SK-N-SH treated with all-trans-retinoic acid at 6 μM for 48 hours (cell line): ENCODE data around the gene NPPB.

Experiments
- ATAC-seq: fragments of 200-7000 bp; cut with Tn5 transposase; 3 replicates; pipeline ENCODE4 v1.9.1; 2020; ENCODE audit warnings: mild to moderate bottlenecking, moderate library complexity
- ARNTL ChIP-seq: fragments of 450-650 bp; formaldehyde crosslinking; IDR thresholded peaks from 2 replicates; pipeline ENCODE4 v1.5.0; 2020; ENCODE audit warnings: low read depth, mild to moderate bottlenecking, moderate library complexity, borderline replicate concordance
- BACH2 ChIP-seq: fragments of 250-450 bp; sonication (Bioruptor Pico); IDR thresholded peaks from 2 replicates; pipeline ENCODE4 v1.9.0; 2021; ENCODE audit warnings: mild to moderate bottlenecking, borderline replicate concordance
- CREB5 ChIP-seq: fragments of 250-450 bp; sonication (Bioruptor Pico); IDR thresholded peaks from 2 replicates; pipeline ENCODE4 v1.5.1; 2020; ENCODE audit warnings: low read depth, mild to moderate bottlenecking, moderate library complexity
- CSDC2 ChIP-seq: fragments of 250-450 bp; sonication (Bioruptor Pico); IDR thresholded peaks from 2 replicates; pipeline ENCODE4 v1.5.0; 2020; ENCODE audit warnings: mild to moderate bottlenecking, moderate library complexity
- CSRNP3 ChIP-seq: fragments of 250-450 bp; sonication (Bioruptor Pico); IDR thresholded peaks from 2 replicates; pipeline ENCODE4 v1.5.1; 2021; ENCODE audit warnings: mild to moderate bottlenecking, moderate library complexity
- ESRRG ChIP-seq: fragments of 250-450 bp; sonication (Bioruptor Pico); IDR thresholded peaks from 2 replicates; pipeline ENCODE4 v1.6.1; 2021; ENCODE audit warnings: mild to moderate bottlenecking
- ISL1 ChIP-seq: fragments of 250-450 bp; sonication (Bioruptor Pico); IDR thresholded peaks from 2 replicates; pipeline ENCODE4 v2.1.2; 2022; ENCODE audit warnings: mild to moderate bottlenecking, moderate library complexity
- OSR1 ChIP-seq: fragments of 250-450 bp; sonication (Bioruptor Pico); IDR thresholded peaks from 2 replicates; pipeline ENCODE4 v1.8.0; 2022; ENCODE audit warnings: moderate library complexity, mild to moderate bottlenecking, inconsistent platforms
- PATZ1 ChIP-seq: fragments of 250-450 bp; sonication (Bioruptor Pico); IDR thresholded peaks from 2 replicates; pipeline ENCODE4 v1.8.0; 2020; ENCODE audit warnings: mild to moderate bottlenecking, moderate library complexity, borderline replicate concordance
- PPARA ChIP-seq: fragments of 250-450 bp; sonication (Bioruptor Pico); IDR thresholded peaks from 2 replicates; pipeline ENCODE4 v1.5.0; 2020; ENCODE audit warnings: mild to moderate bottlenecking, borderline replicate concordance
- RARB ChIP-seq: fragments of 250-450 bp; sonication (Bioruptor Pico); IDR thresholded peaks from 2 replicates; pipeline ENCODE4 v1.8.0; 2021; ENCODE audit warnings: mild to moderate bottlenecking, moderate library complexity
- SNAI2 ChIP-seq: fragments of 250-450 bp; sonication (Bioruptor Pico); IDR thresholded peaks from 2 replicates; pipeline ENCODE4 v1.5.0; 2020; ENCODE audit warnings: mild to moderate bottlenecking, moderate library complexity
- TCF4 ChIP-seq: fragments of 250-450 bp; sonication (Bioruptor Pico); IDR thresholded peaks from 2 replicates; pipeline ENCODE4 v1.8.0; 2021; ENCODE audit warnings: mild to moderate bottlenecking, moderate library complexity, borderline replicate concordance
- ZC3H10 ChIP-seq: fragments of 250-450 bp; sonication (Bioruptor Pico); IDR thresholded peaks from 2 replicates; pipeline ENCODE4 v1.5.1; 2021; ENCODE audit warnings: mild to moderate bottlenecking, moderate library complexity
- ZFP3 ChIP-seq: fragments of 250-450 bp; sonication (Bioruptor Pico); IDR thresholded peaks from 2 replicates; pipeline ENCODE4 v1.5.0; 2020; ENCODE audit warnings: mild to moderate bottlenecking, moderate library complexity
- ZFP30 ChIP-seq: fragments of 450-650 bp; formaldehyde crosslinking; IDR thresholded peaks from 2 replicates; pipeline ENCODE4 v1.5.0; 2022; ENCODE audit warnings: mild to moderate bottlenecking, moderate library complexity
- ZNF565 ChIP-seq: fragments of 450-650 bp; formaldehyde crosslinking; conservative IDR thresholded peaks from 2 replicates; pipeline ENCODE4 v1.5.0; 2020; ENCODE audit warnings: low read depth, mild to moderate bottlenecking, moderate library complexity
- ZNF70 ChIP-seq: fragments of 450-650 bp; formaldehyde crosslinking; IDR thresholded peaks from 2 replicates; pipeline ENCODE4 v1.5.0; 2020; ENCODE audit warnings: mild to moderate bottlenecking, moderate library complexity
- ZNF8 ChIP-seq: fragments of 450-650 bp; formaldehyde crosslinking; IDR thresholded peaks from 2 replicates; pipeline ENCODE4 v1.5.0; 2020; ENCODE audit warnings: mild to moderate bottlenecking, moderate library complexity
- TF ChIP-seq, protein P1 (sequence below): fragments of 250-450 bp; sonication (Bioruptor Pico); IDR thresholded peaks from 2 replicates; pipeline ENCODE4 v1.5.0; 2020; ENCODE audit warnings: mild to moderate bottlenecking, moderate library complexity
- TF ChIP-seq, protein P2 (sequence below): fragments of 250-450 bp; sonication (Bioruptor Pico); IDR thresholded peaks from 2 replicates; pipeline ENCODE4 v1.8.0; 2021; ENCODE audit warnings: low read depth, mild to moderate bottlenecking, moderate library complexity, borderline replicate concordance

NPPB gene

DNA sequence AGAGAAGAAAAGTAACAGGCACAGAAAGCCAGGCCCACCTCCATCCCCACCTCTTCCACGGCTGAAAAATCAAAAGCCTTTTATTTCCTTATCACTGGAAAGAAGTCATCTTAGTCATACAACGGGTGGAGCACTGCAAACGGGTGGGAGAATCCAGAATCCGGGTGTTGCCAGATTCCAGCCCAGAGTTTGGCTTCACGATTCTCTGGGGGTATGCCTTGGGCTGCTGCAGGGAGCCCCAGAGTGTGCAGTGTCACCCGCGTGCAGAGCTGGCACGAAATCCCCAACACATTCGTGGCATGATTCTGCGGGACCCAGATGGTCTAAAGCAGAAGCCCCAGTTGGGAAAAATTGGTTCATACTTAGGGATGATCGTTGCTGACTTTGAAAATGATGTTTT, 8.6 kb downstream of the NPPB start:
- TF ChIP-seq OSR1 (CRISPR knock-in tag) (no peak), ZNF8 (CRISPR knock-in tag) (no peak), ISL1 (no peak), ESRRG (CRISPR knock-in tag) (no peak), ARNTL (CRISPR knock-in tag) (no peak), ZNF565 (CRISPR knock-in tag) (no peak), ZC3H10 (CRISPR knock-in tag) (no peak), SNAI2 (CRISPR knock-in tag) (no peak), RARB (no peak), BACH2 (CRISPR knock-in tag) (no peak), CREB5 (CRISPR knock-in tag) (no peak), ZFP30 (CRISPR knock-in tag) (no peak), ZNF70 (CRISPR knock-in tag) (no peak)
- TF ChIP-seq, protein P1, sequence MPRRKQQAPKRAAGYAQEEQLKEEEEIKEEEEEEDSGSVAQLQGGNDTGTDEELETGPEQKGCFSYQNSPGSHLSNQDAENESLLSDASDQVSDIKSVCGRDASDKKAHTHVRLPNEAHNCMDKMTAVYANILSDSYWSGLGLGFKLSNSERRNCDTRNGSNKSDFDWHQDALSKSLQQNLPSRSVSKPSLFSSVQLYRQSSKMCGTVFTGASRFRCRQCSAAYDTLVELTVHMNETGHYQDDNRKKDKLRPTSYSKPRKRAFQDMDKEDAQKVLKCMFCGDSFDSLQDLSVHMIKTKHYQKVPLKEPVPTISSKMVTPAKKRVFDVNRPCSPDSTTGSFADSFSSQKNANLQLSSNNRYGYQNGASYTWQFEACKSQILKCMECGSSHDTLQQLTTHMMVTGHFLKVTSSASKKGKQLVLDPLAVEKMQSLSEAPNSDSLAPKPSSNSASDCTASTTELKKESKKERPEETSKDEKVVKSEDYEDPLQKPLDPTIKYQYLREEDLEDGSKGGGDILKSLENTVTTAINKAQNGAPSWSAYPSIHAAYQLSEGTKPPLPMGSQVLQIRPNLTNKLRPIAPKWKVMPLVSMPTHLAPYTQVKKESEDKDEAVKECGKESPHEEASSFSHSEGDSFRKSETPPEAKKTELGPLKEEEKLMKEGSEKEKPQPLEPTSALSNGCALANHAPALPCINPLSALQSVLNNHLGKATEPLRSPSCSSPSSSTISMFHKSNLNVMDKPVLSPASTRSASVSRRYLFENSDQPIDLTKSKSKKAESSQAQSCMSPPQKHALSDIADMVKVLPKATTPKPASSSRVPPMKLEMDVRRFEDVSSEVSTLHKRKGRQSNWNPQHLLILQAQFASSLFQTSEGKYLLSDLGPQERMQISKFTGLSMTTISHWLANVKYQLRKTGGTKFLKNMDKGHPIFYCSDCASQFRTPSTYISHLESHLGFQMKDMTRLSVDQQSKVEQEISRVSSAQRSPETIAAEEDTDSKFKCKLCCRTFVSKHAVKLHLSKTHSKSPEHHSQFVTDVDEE (CRISPR knock-in tag) = no peak
- TF ChIP-seq, protein P2, sequence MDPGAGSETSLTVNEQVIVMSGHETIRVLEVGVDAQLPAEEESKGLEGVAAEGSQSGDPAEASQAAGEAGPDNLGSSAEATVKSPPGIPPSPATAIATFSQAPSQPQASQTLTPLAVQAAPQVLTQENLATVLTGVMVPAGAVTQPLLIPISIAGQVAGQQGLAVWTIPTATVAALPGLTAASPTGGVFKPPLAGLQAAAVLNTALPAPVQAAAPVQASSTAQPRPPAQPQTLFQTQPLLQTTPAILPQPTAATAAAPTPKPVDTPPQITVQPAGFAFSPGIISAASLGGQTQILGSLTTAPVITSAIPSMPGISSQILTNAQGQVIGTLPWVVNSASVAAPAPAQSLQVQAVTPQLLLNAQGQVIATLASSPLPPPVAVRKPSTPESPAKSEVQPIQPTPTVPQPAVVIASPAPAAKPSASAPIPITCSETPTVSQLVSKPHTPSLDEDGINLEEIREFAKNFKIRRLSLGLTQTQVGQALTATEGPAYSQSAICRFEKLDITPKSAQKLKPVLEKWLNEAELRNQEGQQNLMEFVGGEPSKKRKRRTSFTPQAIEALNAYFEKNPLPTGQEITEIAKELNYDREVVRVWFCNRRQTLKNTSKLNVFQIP (CRISPR knock-in tag) = no peak
- no peak for ATAC-seq

DNA sequence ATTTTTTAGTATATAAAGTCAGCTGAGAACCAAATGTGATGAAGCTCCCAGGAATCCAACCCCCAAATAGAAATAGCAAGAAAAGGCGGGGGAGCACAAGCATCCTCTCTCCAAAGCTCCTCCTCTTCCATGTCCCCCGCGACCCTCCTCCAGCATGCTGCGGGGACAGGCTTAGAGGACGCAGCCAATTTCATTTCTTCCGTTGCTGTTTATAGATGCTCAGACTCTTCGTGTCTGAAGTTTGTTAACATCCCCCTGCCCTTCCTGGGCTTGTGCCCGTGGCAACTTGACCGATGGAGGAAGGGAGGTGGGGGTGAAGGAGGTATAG, 10.4 kb downstream of the NPPB start:
- ATAC-seq = no peak
- TF ChIP-seq ARNTL (CRISPR knock-in tag) = no peak
- no peak for TF ChIP-seq ISL1
- no peak for TF ChIP-seq RARB
- TF ChIP-seq SNAI2 (CRISPR knock-in tag) = no peak
- TF ChIP-seq, protein P1 (CRISPR knock-in tag) = no peak
- no peak for TF ChIP-seq PPARA (CRISPR knock-in tag)
- no peak for TF ChIP-seq OSR1 (CRISPR knock-in tag)
- TF ChIP-seq PATZ1 = no peak
- TF ChIP-seq ZFP30 (CRISPR knock-in tag) = no peak
- TF ChIP-seq ESRRG (CRISPR knock-in tag) = no peak
- TF ChIP-seq ZNF8 (CRISPR knock-in tag) = no peak
- no peak for TF ChIP-seq CSRNP3
- TF ChIP-seq CREB5 (CRISPR knock-in tag) = no peak
- TF ChIP-seq CSDC2 (CRISPR knock-in tag) = no peak
- no peak; the same call in 1 of the 2 replicates for TF ChIP-seq TCF4 (CRISPR knock-in tag)
- TF ChIP-seq ZC3H10 (CRISPR knock-in tag) = no peak
- TF ChIP-seq, protein P2 (CRISPR knock-in tag) = no peak
- TF ChIP-seq ZFP3 (CRISPR knock-in tag) = no peak
- no peak for TF ChIP-seq BACH2 (CRISPR knock-in tag)
